GM19463 (cell line): ENCODE measurements around the gene RAB3GAP2.
A peak's percentile ranks its signal among the peaks of the same experiment; 100 is the strongest.
"Not testable (repeated sequence)": the region's sequence is repeated elsewhere in the genome, so short reads cannot be mapped to it uniquely, and the experiment has no call there.

Experiments
- ATAC-seq: cut with Tn5 transposase; IDR thresholded peaks from one replicate; pipeline ENCODE4 v1.9.1; 2021; ENCODE audit warnings: mild to moderate bottlenecking, moderate library complexity; ENCODE audit not compliant: unreplicated experiment

Gene RAB3GAP2, protein sequence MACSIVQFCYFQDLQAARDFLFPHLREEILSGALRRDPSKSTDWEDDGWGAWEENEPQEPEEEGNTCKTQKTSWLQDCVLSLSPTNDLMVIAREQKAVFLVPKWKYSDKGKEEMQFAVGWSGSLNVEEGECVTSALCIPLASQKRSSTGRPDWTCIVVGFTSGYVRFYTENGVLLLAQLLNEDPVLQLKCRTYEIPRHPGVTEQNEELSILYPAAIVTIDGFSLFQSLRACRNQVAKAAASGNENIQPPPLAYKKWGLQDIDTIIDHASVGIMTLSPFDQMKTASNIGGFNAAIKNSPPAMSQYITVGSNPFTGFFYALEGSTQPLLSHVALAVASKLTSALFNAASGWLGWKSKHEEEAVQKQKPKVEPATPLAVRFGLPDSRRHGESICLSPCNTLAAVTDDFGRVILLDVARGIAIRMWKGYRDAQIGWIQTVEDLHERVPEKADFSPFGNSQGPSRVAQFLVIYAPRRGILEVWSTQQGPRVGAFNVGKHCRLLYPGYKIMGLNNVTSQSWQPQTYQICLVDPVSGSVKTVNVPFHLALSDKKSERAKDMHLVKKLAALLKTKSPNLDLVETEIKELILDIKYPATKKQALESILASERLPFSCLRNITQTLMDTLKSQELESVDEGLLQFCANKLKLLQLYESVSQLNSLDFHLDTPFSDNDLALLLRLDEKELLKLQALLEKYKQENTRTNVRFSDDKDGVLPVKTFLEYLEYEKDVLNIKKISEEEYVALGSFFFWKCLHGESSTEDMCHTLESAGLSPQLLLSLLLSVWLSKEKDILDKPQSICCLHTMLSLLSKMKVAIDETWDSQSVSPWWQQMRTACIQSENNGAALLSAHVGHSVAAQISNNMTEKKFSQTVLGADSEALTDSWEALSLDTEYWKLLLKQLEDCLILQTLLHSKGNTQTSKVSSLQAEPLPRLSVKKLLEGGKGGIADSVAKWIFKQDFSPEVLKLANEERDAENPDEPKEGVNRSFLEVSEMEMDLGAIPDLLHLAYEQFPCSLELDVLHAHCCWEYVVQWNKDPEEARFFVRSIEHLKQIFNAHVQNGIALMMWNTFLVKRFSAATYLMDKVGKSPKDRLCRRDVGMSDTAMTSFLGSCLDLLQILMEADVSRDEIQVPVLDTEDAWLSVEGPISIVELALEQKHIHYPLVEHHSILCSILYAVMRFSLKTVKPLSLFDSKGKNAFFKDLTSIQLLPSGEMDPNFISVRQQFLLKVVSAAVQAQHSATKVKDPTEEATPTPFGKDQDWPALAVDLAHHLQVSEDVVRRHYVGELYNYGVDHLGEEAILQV (N-terminal part only)

DNA sequence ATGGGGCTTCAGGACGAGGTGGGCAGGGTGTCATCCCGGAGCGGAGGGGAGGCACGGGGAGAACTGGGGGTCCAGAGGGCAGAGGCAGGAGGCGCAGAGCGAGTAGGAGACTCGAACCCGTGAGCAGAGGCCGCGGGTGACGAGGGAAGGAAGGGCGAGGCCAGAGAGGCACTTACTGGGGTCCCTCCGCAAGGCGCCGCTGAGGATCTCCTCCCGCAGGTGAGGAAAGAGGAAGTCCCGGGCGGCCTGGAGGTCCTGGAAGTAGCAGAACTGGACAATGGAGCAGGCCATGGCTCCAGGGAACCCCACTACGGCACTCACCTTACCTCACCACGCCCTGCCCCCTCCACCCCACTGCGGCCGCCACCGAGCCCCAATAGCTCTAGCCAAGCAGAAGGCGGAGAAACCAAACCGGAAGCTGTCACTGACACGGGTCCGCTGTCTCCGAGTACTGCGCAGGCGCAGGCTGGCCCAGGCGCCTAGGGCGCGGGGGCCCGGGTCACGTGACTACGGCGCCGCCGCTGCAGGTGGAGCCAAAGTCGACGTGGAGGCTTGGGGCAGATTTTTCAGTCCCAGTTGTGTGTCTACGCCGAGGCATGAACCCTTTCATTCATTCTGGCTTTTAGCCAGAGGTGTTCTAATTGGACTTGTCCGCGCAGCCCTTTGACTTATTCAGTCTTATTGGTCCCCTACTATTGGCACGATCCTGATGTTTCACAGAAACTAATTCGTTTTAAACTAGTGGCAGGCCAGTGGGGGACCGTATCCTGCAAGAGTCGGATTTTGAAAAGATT is at the start of gene RAB3GAP2:
Gene RAB3GAP2, minus strand, starts transcription at position 407 of the 794 bp plus-strand sequence. Its CDS starts 116 bp downstream, at position 291.
- peak; percentile 95 for ATAC-seq

DNA sequence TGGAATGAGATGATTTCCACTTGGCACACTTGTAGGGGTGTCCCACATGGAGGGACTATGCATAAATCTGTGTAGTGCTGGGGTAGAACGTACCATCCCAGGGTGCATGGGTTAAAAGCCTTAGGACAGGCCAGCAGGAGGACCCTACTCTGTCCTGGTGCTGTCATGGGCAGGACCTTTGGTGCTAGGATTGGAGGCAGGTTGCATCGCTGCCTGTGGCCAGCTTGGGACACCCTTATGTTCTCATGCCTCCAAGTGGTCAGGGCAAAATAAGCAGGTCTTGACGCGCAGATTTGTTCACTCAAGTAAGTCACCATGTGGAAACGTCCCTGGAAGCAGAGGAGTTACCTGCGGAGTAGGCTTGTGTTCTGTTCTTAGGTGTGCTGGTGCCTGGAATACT is 49.5 kb upstream of the RAB3GAP2 start:
- no peak for ATAC-seq

- ATAC-seq = no peak
These were observed 48.5 kb upstream of the RAB3GAP2 start for GRCh38 chr1:220320709-220321108.

DNA sequence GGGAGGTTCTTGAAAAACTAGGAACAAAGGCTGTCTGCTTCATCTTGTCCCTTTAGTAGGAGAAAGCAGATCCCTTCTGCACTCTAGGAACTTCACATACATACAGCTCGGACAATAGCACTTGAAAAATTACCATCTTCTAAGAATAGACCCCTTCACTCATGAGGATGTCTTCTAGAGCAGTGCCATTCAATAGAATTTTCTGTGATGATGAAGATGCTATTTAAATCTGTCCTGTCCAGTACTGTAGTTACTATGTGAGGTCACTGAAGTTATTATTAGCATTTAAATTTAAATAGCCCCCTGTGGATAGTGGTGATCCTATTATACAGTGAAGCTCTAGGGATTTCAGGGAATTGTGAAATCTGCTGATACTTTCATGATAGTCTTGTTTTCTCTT is 46.4 kb upstream of the RAB3GAP2 start:
- ATAC-seq = no peak

- ATAC-seq = no peak
These were observed 44.9 kb upstream of the RAB3GAP2 start for GRCh38 chr1:220317161-220317560.

DNA sequence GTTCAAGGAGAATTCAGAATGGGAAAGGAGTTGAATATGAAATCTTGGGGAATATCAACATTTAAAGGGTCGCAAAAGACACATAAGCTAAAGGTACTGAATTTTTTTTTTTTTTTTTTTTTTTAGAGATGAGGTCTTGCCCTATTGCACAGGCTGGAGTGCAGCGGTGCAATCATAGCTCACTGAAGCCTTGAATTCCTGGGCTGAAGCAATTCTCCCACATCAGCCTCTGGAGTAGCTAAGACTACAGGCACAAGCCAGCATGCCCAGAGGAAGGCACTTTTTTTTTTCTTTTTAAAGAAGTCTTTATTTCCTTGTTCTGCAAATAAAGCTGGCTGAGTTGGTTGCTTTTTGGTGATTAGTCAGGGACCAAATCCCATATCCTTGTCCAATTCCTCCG is 44.1 kb upstream of the RAB3GAP2 start:
- ATAC-seq = no peak

DNA sequence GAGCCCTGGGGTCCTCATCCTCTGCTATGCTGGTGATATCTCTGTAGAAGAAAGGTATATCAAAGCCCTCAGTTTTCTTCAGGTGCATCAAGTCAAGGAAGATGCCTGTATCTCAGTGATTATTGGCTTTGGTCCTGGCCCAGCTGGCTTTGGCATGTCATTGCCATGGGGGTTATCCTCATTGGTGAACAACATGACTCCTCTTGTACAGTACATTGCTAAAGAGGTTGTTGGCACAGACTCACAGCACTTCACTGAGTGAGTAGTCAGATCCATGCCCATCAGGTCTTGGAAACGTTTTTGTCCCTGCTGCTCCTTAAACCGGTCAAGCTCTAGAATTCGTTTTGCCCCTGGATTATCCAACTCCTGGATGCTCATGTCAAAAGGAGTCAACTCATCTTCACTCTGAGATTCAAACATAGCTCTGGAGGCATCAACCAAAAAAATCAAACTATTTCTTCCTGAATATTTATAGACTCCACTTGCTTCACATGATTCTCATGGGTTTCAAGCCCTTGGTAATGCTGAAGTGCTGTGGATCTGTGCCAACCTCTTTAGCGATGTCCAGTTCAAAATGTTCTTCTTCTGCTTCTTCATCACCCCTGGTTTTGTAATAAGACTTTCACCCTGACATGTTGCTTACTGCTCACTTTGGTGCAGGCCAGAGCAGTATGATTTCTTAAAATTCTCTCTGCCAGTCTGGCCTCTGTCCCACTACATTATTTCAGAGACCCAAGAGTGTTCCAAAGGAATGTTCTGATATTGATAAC is 43.0 kb upstream of the RAB3GAP2 start:
- no peak for ATAC-seq

GRCh38 chr1:220313576-220313975 is 41.3 kb upstream of the RAB3GAP2 start:
- no peak for ATAC-seq

DNA sequence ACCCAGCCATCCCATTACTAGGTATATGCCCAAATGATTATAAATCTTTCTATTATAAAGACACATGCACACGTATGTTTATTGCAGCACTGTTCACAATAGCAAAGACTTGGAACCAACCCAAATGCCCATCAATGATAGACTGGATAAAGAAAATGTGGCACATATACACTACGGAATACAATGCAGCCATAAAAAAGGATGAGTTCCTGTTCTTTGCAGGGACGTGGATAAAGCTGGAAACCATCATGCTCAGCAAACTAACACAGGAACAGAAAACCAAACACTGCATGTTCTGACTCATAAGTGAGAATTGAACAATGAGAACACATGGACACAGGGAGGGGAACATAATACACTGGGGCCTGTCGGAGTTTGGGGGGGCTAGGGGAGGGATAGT is 37.9 kb upstream of the RAB3GAP2 start:
- not testable (repeated sequence) for ATAC-seq

DNA sequence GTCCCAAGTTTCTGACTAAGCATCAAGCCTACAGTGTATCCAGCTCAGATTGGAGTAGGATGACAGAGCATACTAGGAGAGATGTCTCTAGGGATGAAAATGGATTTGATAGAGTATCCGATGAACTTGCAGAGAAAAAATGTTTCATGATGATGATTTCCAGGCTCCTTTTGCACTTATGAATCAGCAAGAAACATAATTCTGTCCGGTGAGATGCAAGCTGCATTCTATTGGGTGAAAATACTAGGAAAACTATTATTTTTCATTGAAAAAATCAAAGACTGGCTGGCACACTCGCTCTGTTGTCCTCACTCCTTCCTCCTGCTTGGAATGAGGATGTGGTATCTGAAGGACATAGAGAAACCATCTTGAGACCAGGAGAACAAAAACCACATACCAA is 35.4 kb upstream of the RAB3GAP2 start:
- no peak for ATAC-seq

DNA sequence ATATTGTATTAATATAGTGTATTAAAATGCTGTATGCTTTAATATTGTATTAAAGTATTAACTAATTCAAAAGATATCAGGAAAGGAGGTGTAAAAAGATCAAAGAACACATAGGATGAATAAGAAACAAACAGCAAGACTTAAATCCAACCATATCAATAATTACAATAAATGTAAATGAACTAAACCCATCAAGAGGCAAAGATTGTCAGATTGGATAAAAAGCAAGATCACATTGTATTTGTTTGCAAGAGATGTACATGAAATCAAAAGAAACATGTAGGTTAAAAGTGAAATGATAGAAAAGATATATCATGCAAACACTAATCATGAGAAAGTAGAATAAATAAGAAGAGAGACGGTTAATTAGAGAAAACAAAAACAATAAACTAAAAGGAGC is 34.1 kb upstream of the RAB3GAP2 start:
- ATAC-seq = no peak

DNA sequence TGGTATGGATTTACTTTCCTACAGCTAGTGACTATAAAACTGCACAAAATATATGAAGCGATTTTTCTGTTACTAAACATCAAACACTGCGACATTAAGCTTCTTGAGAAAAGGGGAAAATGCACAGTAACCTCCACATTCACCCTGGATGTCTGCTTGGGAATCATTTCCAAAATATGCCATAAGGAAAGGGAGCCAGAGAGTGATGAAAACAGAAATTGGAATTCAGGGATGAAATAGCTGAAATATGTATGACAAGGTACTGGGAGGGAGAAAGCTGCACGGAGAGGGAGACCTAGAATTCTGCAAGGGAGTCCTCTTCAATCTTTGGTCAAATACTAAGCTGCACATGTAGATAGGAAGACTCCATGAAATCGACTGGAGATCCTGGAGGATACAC is 31.6 kb upstream of the RAB3GAP2 start:
- no peak for ATAC-seq

DNA sequence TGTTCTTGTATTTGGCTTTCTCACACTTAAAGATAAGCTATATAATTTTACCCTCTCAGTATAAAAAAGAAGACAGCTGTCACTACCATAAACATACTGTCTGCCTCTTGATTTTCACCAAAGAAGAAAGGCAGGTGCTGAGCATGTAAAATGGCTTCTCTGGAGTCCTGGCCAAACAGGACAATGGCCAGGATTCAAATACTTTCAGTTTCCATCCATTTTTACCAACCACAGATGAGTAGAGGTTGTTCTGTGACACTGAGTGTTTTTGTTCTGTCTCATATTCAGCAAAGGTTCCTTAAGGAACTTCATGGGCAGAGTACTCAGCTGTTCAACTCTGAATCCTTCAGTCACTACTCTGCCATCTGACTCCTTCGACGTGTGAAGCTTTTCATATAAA is 29.4 kb upstream of the RAB3GAP2 start:
- no peak for ATAC-seq

DNA sequence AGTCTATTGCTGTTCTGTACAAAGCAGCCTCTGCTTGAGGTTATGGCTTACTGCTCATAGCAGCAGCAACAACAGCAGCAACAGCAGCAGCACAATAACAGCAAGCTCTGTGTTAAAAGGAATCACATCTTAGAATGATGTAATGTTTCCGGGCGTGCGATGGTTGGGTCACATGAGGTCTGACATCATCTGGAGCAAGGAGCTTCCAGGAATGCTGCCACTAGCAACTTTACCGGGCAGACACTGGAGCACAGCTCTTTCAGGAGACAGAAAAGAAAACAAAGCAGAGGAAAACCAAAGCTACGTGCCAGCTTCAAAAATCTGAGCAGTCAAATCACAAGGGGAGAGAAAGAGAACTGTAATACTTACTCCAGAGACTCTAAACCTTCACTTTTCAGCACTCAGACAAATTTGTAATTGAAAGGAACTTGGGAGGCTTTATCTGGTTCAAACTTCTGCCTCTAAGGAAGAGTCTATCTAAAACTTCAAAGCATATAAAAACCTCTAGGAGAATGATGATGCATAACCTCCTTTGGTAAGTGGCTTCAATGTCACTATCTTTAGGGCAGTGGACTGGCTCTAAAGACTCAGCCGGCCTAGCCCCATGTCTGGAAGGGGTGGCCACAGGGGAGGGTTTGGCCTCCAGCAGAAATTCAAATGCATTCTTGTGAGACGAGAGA is 28.3 kb upstream of the RAB3GAP2 start:
- ATAC-seq = no peak

GRCh38 chr1:220299337-220299736 is 27.1 kb upstream of the RAB3GAP2 start:
- no peak for ATAC-seq

- no peak for ATAC-seq
These were observed 26.4 kb upstream of the RAB3GAP2 start for GRCh38 chr1:220298470-220299205.

DNA sequence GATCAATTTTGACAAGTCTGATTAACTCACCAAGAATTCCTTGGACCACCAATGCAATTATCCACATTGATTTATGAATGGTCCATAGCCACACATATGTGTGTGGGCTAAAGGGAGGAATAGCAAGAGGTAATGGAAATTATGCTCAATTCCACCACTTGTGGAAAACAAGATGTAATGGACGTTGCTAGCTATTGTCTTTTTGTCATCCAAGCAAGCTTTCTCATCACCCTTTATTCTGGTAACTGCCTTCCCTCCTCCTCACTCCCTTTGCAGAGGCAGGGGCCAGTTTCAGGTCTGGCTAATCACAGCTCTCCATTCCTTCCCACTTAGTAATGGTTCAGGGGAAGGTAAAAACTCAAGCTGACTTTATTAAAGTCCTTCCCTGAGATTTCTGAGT is 24.7 kb upstream of the RAB3GAP2 start:
- ATAC-seq = no peak

DNA sequence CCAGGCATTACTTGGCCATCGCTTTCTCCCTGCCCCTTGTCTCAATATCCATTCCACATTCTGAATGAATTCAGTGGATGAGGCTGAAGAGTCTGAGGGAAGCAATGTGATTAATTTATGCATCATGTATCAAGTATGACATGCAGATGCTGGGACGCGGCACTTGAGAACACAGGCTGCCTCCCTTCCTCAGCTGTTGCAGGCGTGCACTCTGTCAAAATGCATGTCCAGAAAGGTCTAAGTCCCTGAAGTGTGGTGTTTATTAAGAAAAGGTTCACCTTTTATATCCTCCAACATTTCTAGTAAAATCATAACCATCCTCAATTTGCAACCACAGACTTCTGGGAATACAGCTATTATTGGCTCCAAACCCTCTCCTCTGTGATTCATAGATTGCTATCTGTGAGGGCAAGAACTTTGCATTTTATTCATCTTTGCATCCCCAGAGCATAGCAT is 22.6 kb upstream of the RAB3GAP2 start:
- no peak for ATAC-seq
